ENCODE results near the gene WDR59. TPM values are rescaled to one million over a fixed set of nuclear protein-coding genes. Genes with fewer than 3 reads are reported as not detected.

Gene WDR59
- total and polyA plus RNA-seq, 2 donors (not counting 1 experiment from before 2014, with no cell fraction given), result 52.6 to 127 TPM

- Histone ChIP-seq H3K27ac (ENCODE audit: low read length in 2 of 2) (no peak overlapping the region), H3K36me3 (replicated peaks in 1 of 2; ENCODE audit: control extremely low read depth in 1 of 2, control insufficient read depth in 1 of 2, extremely low read depth in 1 of 2, insufficient read depth in 2 of 2, low read length in 1 of 2) (no peaks in the 10 kb centered on the region), H3K4me3 (ENCODE audit: control extremely low read depth in 1 of 5, extremely low read depth in 1 of 5, insufficient read depth in 1 of 5, low read depth in 2 of 5, low read length in 4 of 5) (no peak overlapping the region), H4K20me1 (ENCODE audit: control insufficient read depth, insufficient read depth, low read length, poor library complexity, severe bottlenecking) (peaks cover 4% of the 10 kb centered on the region), H3K9ac (ENCODE audit: low read length) (no peak overlapping the region), H3K4me1 (ENCODE audit: control insufficient read depth in 2 of 2, insufficient read depth in 2 of 2, low read length in 2 of 2) (peaks cover 0 to 15% of the 10 kb centered on the region in 2 donors), H3K27me3 (replicated peaks in 1 of 4; ENCODE audit: control extremely low read depth in 1 of 4, control insufficient read depth in 3 of 4, insufficient read depth in 4 of 4, low read length in 3 of 4) (peaks cover 0 to under 1% (median 0%) of the 10 kb centered on the region in 4 experiments), H3K9me3 (ENCODE audit: control extremely low read depth in 1 of 3, control insufficient read depth in 2 of 3, insufficient read depth in 1 of 3, low read length in 2 of 3) (no peaks in the 10 kb centered on the region), H2AFZ (ENCODE audit: insufficient read depth, low read depth, low read length, poor library complexity, severe bottlenecking) (no peak overlapping the region), H3K4me2 (replicated peaks; ENCODE audit: low read depth, low read length, poor library complexity, severe bottlenecking) (no peak overlapping the region), H3K79me2 (ENCODE audit: control insufficient read depth, insufficient read depth, low read length) (peaks cover 25% of the 10 kb centered on the region)
- ATAC-seq (ENCODE audit: low read depth), result no peak
- TF ChIP-seq EZH2 (IDR thresholded peaks at IDR 0.05; ENCODE audit: borderline replicate concordance, insufficient read depth, low read depth, low read length, poor library complexity, severe bottlenecking) (no peak), CTCF (IDR thresholded peaks at IDR 0.05) (no peak)
- Mint-ChIP-seq H3K9me3 (ENCODE audit: insufficient read depth) (no peaks in the 10 kb centered on the region), H3K27ac (no peak overlapping the region), H3K4me1 (peaks cover 11% of the 10 kb centered on the region), H3K27me3 (peaks cover 3% of the 10 kb centered on the region), H3K4me3 (no peak overlapping the region)
- intact Hi-C loops (cut with micrococcal nuclease), result loop anchor here (5.0 to 10.0 kb wide), 2 partner anchors 322 to 690 kb away; partner anchors contain the start of genes PSMD7 and RFWD3
- 98% methylated on average over 4 of the region's 8 CpGs for WGBS (ENCODE audit: insufficient coverage)
- CTCF ChIA-PET, result interaction anchor here (0.6 to 5.0 kb wide), 3 partner anchors 11 to 157 kb away, joined by 3 to 32 read pairs (median 4); partner anchors contain the start of gene ZNRF1
- DNase-seq, result no peak
- POLR2A ChIA-PET, result no interaction called here
These were observed 2.2 kb upstream of the WDR59 start for GRCh38 chr16:74987027-74987681.

GRCh38 chr16:74984194-74984528 lies 762 bp downstream of the WDR59 start:
- no peak for DNase-seq
- H3K4me1 ChIP-seq (ENCODE audit: control insufficient read depth in 2 of 2, insufficient read depth in 2 of 2, low read length in 2 of 2), result peaks cover 0 to 15% of the 10 kb centered on the region in 2 donors
- H3K4me1 Mint-ChIP-seq, result peaks cover 12% of the 10 kb centered on the region
- intact Hi-C loops (cut with micrococcal nuclease), result loop anchor here (2.0 to 10.0 kb wide), 3 partner anchors 319 to 583 kb away; partner anchors contain the start of genes GABARAPL2, GLG1 and RFWD3
- peak overlapping the region in 1 of 2 donors; percentile 72 for H3K27ac ChIP-seq (ENCODE audit: low read length in 2 of 2)
- no peaks in the 10 kb centered on the region for H3K9me3 ChIP-seq (ENCODE audit: control extremely low read depth in 1 of 3, control insufficient read depth in 2 of 3, insufficient read depth in 1 of 3, low read length in 2 of 3)
- peak overlapping the region; percentile 96 for H3K4me3 Mint-ChIP-seq
- H3K4me2 ChIP-seq (replicated peaks; ENCODE audit: low read depth, low read length, poor library complexity, severe bottlenecking), result peak overlapping the region; percentile 94
- 29% methylated on average over 11 of the region's 13 CpGs for WGBS (ENCODE audit: insufficient coverage)
- ChIA-PET CTCF (interaction anchor here (0.6 to 5.0 kb wide), 5 partner anchors 10 to 860 kb away, joined by 3 to 32 read pairs (median 4); partner anchors contain the start of gene ZNRF1), POLR2A (no interaction called here)
- H3K27me3 ChIP-seq (replicated peaks in 1 of 4; ENCODE audit: control extremely low read depth in 1 of 4, control insufficient read depth in 3 of 4, insufficient read depth in 4 of 4, low read length in 3 of 4), result no peaks in the 10 kb centered on the region
- H4K20me1 ChIP-seq (ENCODE audit: control insufficient read depth, insufficient read depth, low read length, poor library complexity, severe bottlenecking), result peaks cover 4% of the 10 kb centered on the region
- TF ChIP-seq CTCF (IDR thresholded peaks at IDR 0.05) (no peak), EZH2 (IDR thresholded peaks at IDR 0.05; ENCODE audit: borderline replicate concordance, insufficient read depth, low read depth, low read length, poor library complexity, severe bottlenecking) (no peak)
- H3K9ac ChIP-seq (ENCODE audit: low read length), result peak overlapping the region; percentile 94
- peaks cover 25% of the 10 kb centered on the region for H3K79me2 ChIP-seq (ENCODE audit: control insufficient read depth, insufficient read depth, low read length)
- H3K4me3 ChIP-seq (ENCODE audit: control extremely low read depth in 1 of 5, extremely low read depth in 1 of 5, insufficient read depth in 1 of 5, low read depth in 2 of 5, low read length in 4 of 5), result peak overlapping the region; percentile 56 to 98 (median 83)
- ATAC-seq (ENCODE audit: low read depth), result no peak
- H3K36me3 ChIP-seq (replicated peaks in 1 of 2; ENCODE audit: control extremely low read depth in 1 of 2, control insufficient read depth in 1 of 2, extremely low read depth in 1 of 2, insufficient read depth in 2 of 2, low read length in 1 of 2), result no peaks in the 10 kb centered on the region
- H3K27me3 Mint-ChIP-seq, result no peaks in the 10 kb centered on the region
- H3K27ac Mint-ChIP-seq, result no peak overlapping the region
- peak overlapping the region; percentile 84 for H2AFZ ChIP-seq (ENCODE audit: insufficient read depth, low read depth, low read length, poor library complexity, severe bottlenecking)
- H3K9me3 Mint-ChIP-seq (ENCODE audit: insufficient read depth), result no peaks in the 10 kb centered on the region
